Upper lobe of left lung (tissue), 6 donors: ENCODE results near the gene CLTB. TPM values are rescaled to one million over a fixed set of nuclear protein-coding genes. Genes with fewer than 3 reads are reported as not detected.

Source experiments
- ATAC-seq, 2 donors: fragments of 200-7000 bp; cut with Tn5 transposase; one replicate each; pipeline ENCODE4 v1.9.1; 2022; ENCODE audit warnings: mild to moderate bottlenecking in 2 of 2, moderate library complexity in 2 of 2; ENCODE audit not compliant: low FRiP score in 2 of 2
- DNase-seq, 2 donors: peaks; one replicate each; pipeline ENCODE4 v3.0.0-alpha.2; 2019 to 2020
- H3K27ac ChIP-seq, 4 donors: fragments of 200-600 bp; sonication (generic); one replicate each; pipeline ENCODE4 v1.5.1; 2016 to 2019
- H3K27me3 ChIP-seq, 4 donors: fragments of 200-600 bp; sonication (generic); one replicate each; pipeline ENCODE4 v1.5.1; 2017 to 2019
- H3K36me3 ChIP-seq, 4 donors: fragments of 200-600 bp; sonication (generic); one replicate each; pipeline ENCODE4 v1.5.1; 2016 to 2019
- H3K4me1 ChIP-seq, 4 donors: fragments of 200-600 bp; sonication (generic); one replicate each; pipeline ENCODE4 v1.5.1; 2018 to 2019
- H3K4me3 ChIP-seq, 4 donors: fragments of 200-600 bp; sonication (generic); one replicate each; pipeline ENCODE4 v1.5.1; 2017 to 2019; ENCODE audit warnings: mild to moderate bottlenecking in 2 of 4, moderate library complexity in 1 of 4
- H3K9me3 ChIP-seq, 4 donors: fragments of 200-600 bp; sonication (generic); one replicate each; pipeline ENCODE4 v1.5.1; 2018 to 2019
- CTCF ChIP-seq, 6 experiments: fragments of 450-650 bp in 4 of 6; fragments of 200-600 bp in 2 of 6; sonication (generic) in 2 of 6; IDR thresholded peaks; one replicate each; pipeline ENCODE4 v1.5.1; 2016 to 2019; ENCODE audit warnings: antibody characterized with exemption in 6 of 6
- EP300 ChIP-seq, 4 donors: sonication (generic); formaldehyde crosslinking; IDR thresholded peaks; one replicate each; pipeline ENCODE4 v1.5.1; 2017; ENCODE audit warnings: antibody characterized with exemption in 4 of 4, control low read depth in 2 of 4
- POLR2A ChIP-seq, 4 donors: fragments of 450-650 bp; IDR thresholded peaks; one replicate each; pipeline ENCODE4 v1.5.1; 2016 to 2017; ENCODE audit warnings: antibody characterized with exemption in 4 of 4, mild to moderate bottlenecking in 2 of 4
- POLR2AphosphoS5 ChIP-seq, 2 donors: sonication (generic); formaldehyde crosslinking; IDR thresholded peaks; one replicate each; pipeline ENCODE4 v1.5.1; 2017; ENCODE audit warnings: antibody characterized with exemption in 2 of 2
- WGBS, 2 donors: methylation state at CpG; one replicate each; pipeline ENCODE4 v1.1.5; 2017 to 2018; 5-methylcytosine and 5-hydroxymethylcytosine counted together
- total RNA-seq, 6 donors: library from RNA; depleted of rRNA in 4 of 6; stranded (reverse); fragments of >200 nt in 4 of 6; gene quantifications; one replicate each; pipeline versions ENCODE4 v1.1.0 to v1.2.1, GENCODE V29; 2016 to 2021
- donor health status: DM: no; HTN: no; CAD: no; lungs with moderate emphysema.
- donor health status: DM: no; HTN: yes; CAD: no; lungs with severe emphysema.

Gene CLTB
- total RNA-seq, 6 donors from 2014 or later: 54.5 to 187 (median 109) TPM

- H3K9me3 ChIP-seq: no peaks in the 10 kb centered on the region
- peaks cover 10 to 80% (median 36%) of the 10 kb centered on the region in 4 donors for H3K36me3 ChIP-seq
- H3K4me1 ChIP-seq: peaks cover 3 to 13% (median 9%) of the 10 kb centered on the region in 4 donors
- ATAC-seq (no peak), DNase-seq (no peak)
- H3K27ac ChIP-seq: no peak overlapping the region
- WGBS, 2 donors: 89 to 90% methylated on average over 12 to 16 of the region's 16 CpGs
- no peaks in the 10 kb centered on the region for H3K27me3 ChIP-seq
- TF ChIP-seq POLR2AphosphoS5 (IDR thresholded peaks at IDR 0.05) (no peak), EP300 (IDR thresholded peaks at IDR 0.05) (no peak), CTCF (IDR thresholded peaks at IDR 0.05) (no peak), POLR2A (IDR thresholded peaks at IDR 0.05) (no peak)
- no peak overlapping the region for H3K4me3 ChIP-seq
Measured at GRCh38 chr5:176355400-176356178, 60.8 kb downstream of the CLTB start.

- Histone ChIP-seq H3K9me3 (no peaks in the 10 kb centered on the region), H3K27me3 (no peaks in the 10 kb centered on the region), H3K36me3 (peaks cover 13 to 94% (median 48%) of the 10 kb centered on the region in 4 donors), H3K4me1 (peaks cover 0 to 4% (median 0%) of the 10 kb centered on the region in 4 donors), H3K4me3 (no peak overlapping the region), H3K27ac (no peak overlapping the region)
- TF ChIP-seq CTCF (IDR thresholded peaks at IDR 0.05) (no peak), POLR2AphosphoS5 (IDR thresholded peaks at IDR 0.05) (no peak), EP300 (IDR thresholded peaks at IDR 0.05) (no peak), POLR2A (IDR thresholded peaks at IDR 0.05) (no peak)
- ATAC-seq (no peak), DNase-seq (no peak)
- WGBS, 2 donors: 89 to 97% methylated on average over 3 to 4 of the region's 4 CpGs
Measured at GRCh38 chr5:176353533-176353932, 62.8 kb downstream of the CLTB start.

GRCh38 chr5:176352116-176352878 is 64.0 kb downstream of the CLTB start:
- Histone ChIP-seq H3K4me3 (no peak overlapping the region), H3K9me3 (no peaks in the 10 kb centered on the region), H3K27ac (no peak overlapping the region), H3K27me3 (no peaks in the 10 kb centered on the region), H3K36me3 (peaks cover 26 to 95% (median 54%) of the 10 kb centered on the region in 4 donors), H3K4me1 (peaks cover 0 to 4% (median 0%) of the 10 kb centered on the region in 4 donors)
- 82 to 91% methylated on average over 5 of the region's 5 CpGs for WGBS, 2 donors
- ATAC-seq (no peak), DNase-seq (no peak)
- TF ChIP-seq CTCF (IDR thresholded peaks at IDR 0.05) (no peak), POLR2AphosphoS5 (IDR thresholded peaks at IDR 0.05) (no peak), POLR2A (IDR thresholded peaks at IDR 0.05) (no peak), EP300 (IDR thresholded peaks at IDR 0.05) (no peak)

- TF ChIP-seq POLR2AphosphoS5 (IDR thresholded peaks at IDR 0.05): no peak
- no peak for TF ChIP-seq EP300 (IDR thresholded peaks at IDR 0.05)
- TF ChIP-seq POLR2A (IDR thresholded peaks at IDR 0.05): no peak
- TF ChIP-seq CTCF (IDR thresholded peaks at IDR 0.05): no peak
- Histone ChIP-seq H3K27ac (no peak overlapping the region), H3K9me3 (no peaks in the 10 kb centered on the region), H3K4me1 (peaks cover 0 to 4% (median 0%) of the 10 kb centered on the region in 4 donors), H3K4me3 (no peak overlapping the region), H3K27me3 (no peaks in the 10 kb centered on the region), H3K36me3 (peaks cover 36 to 100% (median 64%) of the 10 kb centered on the region in 4 donors)
- ATAC-seq (peak in 1 of 2 donors; percentile 55), DNase-seq (peak in 1 of 2 donors; percentile 62)
- WGBS, 2 donors: 81 to 91% methylated on average over 8 of the region's 8 CpGs
Measured at GRCh38 chr5:176350416-176350815, 65.9 kb downstream of the CLTB start.
